GM21515 (cell line): ENCODE results near the gene TCEA2.

Source experiments
- ATAC-seq: cut with Tn5 transposase; IDR thresholded peaks from one replicate; pipeline ENCODE4 v1.9.1; 2021; ENCODE audit not compliant: unreplicated experiment

The TCEA2 gene

GRCh38 chr20:64063389-64064144, 569 bp downstream of the TCEA2 start:
- no peak for ATAC-seq

- ATAC-seq: no peak
These were observed 1.2 kb downstream of the TCEA2 start for GRCh38 chr20:64064145-64064698.

- no peak for ATAC-seq
These were observed 2.3 kb downstream of the TCEA2 start for GRCh38 chr20:64065062-64065973.

- peak; percentile 35 for ATAC-seq
These were observed 3.0 kb downstream of the TCEA2 start for GRCh38 chr20:64065974-64066343.

GRCh38 chr20:64067005-64067632, 4.1 kb downstream of the TCEA2 start:
- ATAC-seq: no peak

- no peak for ATAC-seq
These were observed 4.8 kb downstream of the TCEA2 start for GRCh38 chr20:64067733-64068307.

GRCh38 chr20:64068386-64069208, 5.6 kb downstream of the TCEA2 start:
- ATAC-seq: no peak

- ATAC-seq: no peak
These were observed 6.2 kb downstream of the TCEA2 start for GRCh38 chr20:64069209-64069613.

GRCh38 chr20:64069614-64070243, 6.7 kb downstream of the TCEA2 start:
- no peak for ATAC-seq

- no peak for ATAC-seq
These were observed 7.4 kb downstream of the TCEA2 start for GRCh38 chr20:64070244-64070993.

GRCh38 chr20:64071341-64072332, 8.6 kb downstream of the TCEA2 start:
- no peak for ATAC-seq

GRCh38 chr20:64072498-64073063, 9.6 kb downstream of the TCEA2 start:
- no peak for ATAC-seq

- ATAC-seq: no peak
These were observed 10.6 kb downstream of the TCEA2 start for GRCh38 chr20:64073476-64074183.

- no peak for ATAC-seq
These were observed 11.3 kb downstream of the TCEA2 start for GRCh38 chr20:64074184-64074789.

GRCh38 chr20:64074963-64075362, 12.0 kb downstream of the TCEA2 start:
- no peak for ATAC-seq

- no peak for ATAC-seq
These were observed 12.6 kb downstream of the TCEA2 start for GRCh38 chr20:64075556-64075955.
